Measurements from ENCODE around the gene LRRC4B.
A peak's percentile ranks its signal among the peaks of the same experiment; 100 is the strongest.
"Not testable (repeated sequence)": the region's sequence is repeated elsewhere in the genome, so short reads cannot be mapped to it uniquely, and the experiment has no call there.

Gene LRRC4B

DNA sequence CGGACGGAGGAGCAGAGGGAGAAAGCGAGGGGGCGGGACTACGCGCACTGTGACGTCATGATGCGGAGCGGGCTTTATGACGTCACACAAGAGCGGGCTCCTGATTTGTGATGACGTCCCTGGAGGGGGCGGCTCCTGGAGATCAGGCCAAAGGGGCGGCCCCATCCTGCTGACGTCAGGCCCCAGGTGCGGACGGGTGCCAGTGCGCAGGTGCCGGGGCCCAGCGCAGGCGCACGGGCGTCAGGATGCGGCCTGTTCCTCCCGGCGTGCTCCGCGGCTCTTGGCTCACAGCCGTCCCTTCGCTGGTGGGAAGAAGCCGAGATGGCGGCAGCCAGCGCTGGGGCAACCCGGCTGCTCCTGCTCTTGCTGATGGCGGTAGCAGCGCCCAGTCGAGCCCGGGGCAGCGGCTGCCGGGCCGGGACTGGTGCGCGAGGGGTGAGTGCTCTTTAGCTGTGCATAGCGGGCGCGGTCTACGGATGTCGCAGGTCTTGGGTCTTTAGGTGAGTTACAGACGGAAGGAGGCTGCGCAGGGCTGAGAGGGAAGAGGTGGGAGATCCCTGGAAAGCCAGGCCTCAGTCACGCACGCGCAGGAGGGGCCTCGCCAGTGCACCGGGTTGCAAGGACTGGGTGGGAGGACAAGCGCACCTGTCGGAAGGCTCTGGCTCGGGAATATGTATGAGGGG, 91.9 kb downstream of the LRRC4B start, which contains the start of the genes EMC10 and GARIN5A:
Gene EMC10 (plus strand): TSS at position 284 of the 683 bp plus-strand sequence. CDS start 38 bp downstream, at position 322.
Gene GARIN5A (minus strand): TSS at position 625 of the 683 bp plus-strand sequence. CDS start 460 bp downstream, at position 165.
- peak within 1 kb of the TSS; percentile 96 for H3K4me3 ChIP-seq (ENCODE audit: low read depth, low read length)
- peak; percentile 97 for DNase-seq (ENCODE audit: low read depth)
- TF ChIP-seq, protein P1, sequence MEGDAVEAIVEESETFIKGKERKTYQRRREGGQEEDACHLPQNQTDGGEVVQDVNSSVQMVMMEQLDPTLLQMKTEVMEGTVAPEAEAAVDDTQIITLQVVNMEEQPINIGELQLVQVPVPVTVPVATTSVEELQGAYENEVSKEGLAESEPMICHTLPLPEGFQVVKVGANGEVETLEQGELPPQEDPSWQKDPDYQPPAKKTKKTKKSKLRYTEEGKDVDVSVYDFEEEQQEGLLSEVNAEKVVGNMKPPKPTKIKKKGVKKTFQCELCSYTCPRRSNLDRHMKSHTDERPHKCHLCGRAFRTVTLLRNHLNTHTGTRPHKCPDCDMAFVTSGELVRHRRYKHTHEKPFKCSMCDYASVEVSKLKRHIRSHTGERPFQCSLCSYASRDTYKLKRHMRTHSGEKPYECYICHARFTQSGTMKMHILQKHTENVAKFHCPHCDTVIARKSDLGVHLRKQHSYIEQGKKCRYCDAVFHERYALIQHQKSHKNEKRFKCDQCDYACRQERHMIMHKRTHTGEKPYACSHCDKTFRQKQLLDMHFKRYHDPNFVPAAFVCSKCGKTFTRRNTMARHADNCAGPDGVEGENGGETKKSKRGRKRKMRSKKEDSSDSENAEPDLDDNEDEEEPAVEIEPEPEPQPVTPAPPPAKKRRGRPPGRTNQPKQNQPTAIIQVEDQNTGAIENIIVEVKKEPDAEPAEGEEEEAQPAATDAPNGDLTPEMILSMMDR (conservative IDR thresholded peaks at IDR 0.05; ENCODE audit: low read depth, low read length), result no peak

DNA sequence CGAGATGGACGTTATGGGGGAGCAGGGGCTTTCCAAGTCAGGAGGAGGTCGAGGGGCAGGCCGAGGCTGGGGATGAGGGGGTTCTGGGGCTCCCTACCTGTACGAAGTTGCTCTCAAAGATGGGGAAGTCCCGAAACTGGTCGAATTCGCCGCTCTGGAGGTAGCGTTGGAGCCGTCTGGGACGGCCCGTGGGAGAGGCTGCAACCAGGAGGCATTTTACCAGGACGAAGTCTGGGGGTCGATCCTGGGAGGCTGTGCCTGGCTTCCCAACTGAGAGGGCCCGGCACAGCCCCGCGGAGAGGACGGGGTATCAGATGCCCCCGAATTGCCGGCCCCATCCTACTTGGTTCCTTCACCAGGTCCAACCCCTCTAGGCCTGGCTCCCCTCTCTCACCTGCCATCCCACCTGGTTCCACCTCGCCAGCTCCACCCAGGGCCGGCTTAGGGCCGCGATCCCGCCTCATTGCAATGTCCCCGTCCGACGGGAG, 92.5 kb downstream of the LRRC4B start:
- TF ChIP-seq, protein P1 (conservative IDR thresholded peaks at IDR 0.05; ENCODE audit: low read depth, low read length), result no peak
- no peak for DNase-seq (ENCODE audit: low read depth)
- H3K4me3 ChIP-seq (ENCODE audit: low read depth, low read length), result peak overlapping the region; percentile 16

DNA sequence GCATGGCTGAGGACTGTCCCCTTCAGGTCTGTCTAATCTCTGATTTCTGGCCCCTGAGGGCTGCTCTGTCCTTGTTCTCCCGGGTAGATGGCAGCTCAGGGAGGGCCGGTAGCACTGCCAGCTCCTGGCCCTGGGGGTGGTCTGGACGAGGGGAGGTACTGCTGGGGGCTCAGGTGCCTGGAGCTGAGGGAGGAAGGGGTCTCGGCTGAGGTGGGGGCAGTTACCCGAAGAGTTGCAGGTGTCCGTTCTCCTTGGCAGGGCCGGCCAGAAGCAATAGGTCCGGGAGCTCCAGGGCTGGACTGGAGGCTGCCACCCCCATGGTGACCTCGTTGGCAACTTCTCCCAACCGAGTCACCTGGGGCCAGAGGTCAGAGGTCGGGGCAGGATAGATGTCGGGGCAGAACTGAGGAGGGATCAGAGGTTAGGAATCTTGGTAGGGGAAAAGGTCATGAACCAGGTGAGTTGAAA, 93.1 kb downstream of the LRRC4B start:
- TF ChIP-seq, protein P1 (conservative IDR thresholded peaks at IDR 0.05; ENCODE audit: low read depth, low read length), result no peak
- H3K4me3 ChIP-seq (ENCODE audit: low read depth, low read length), result no peak overlapping the region
- DNase-seq (ENCODE audit: low read depth), result no peak

DNA sequence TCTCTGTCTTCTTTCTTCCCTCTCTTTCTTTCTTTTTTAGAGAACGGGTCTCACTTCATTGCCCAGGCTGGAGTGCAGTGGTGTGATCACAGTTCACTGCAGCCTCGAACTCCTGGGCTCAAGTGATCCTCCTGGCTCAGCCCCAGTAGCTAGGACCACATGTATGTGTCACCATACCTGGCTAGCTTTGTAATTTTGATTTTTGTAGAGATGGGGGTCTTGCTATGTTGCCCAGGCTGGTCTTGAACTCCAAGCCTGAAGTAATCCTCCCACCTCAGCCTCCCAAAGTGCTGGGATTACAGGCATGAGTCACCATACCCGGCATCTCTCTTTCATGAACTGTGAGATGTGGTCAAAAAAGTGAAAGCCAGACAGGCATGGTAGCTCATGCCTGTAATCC, 94.9 kb downstream of the LRRC4B start:
- not testable (repeated sequence) for DNase-seq (ENCODE audit: low read depth); H3K4me3 ChIP-seq (ENCODE audit: low read depth, low read length)

DNA sequence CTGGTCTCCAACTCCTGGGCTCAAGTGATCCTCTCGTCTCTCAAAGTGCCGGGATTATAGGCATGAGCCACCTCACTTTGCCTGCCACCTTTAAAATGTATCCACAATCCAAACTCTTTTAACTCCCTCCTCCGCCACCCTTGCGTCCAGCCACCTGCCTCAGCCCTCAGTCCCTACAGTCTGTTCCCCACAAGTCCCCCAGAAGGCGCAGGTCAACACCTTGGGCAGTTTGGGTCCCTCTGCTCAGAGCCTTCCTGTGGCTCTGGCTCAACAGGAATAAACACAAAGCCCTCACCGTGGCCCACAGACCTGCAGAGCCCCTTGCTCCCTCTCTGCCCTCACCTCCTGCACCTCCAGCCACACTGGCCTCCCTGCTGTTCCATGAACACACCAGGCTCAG, 99.4 kb downstream of the LRRC4B start:
- H3K4me3 ChIP-seq (ENCODE audit: low read depth, low read length), result no peak overlapping the region
- TF ChIP-seq, protein P1 (conservative IDR thresholded peaks at IDR 0.05; ENCODE audit: low read depth, low read length), result no peak
- DNase-seq (ENCODE audit: low read depth), result no peak

DNA sequence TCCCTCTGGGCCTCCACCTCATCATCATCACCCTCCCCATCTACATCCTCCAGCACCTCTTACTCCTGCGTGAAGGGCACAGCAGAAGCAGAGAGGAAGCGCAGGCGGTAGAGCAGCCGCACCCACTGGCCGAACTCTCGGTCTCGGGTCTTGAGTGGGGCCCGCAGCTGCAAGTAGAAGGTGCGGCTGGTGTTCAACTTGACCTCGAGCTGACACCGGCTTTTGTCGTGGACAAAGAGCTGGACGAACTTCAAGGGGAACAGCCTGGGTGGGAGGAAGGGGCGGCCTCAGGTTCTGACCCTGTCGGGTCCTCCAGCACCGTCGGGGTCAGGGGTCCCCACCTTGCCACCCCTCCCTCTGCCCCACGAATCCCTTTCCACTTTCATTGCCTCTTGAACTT, 100.7 kb downstream of the LRRC4B start:
- TF ChIP-seq, protein P1 (conservative IDR thresholded peaks at IDR 0.05; ENCODE audit: low read depth, low read length), result no peak
- DNase-seq (ENCODE audit: low read depth), result no peak
- no peak overlapping the region for H3K4me3 ChIP-seq (ENCODE audit: low read depth, low read length)

Data from choroid plexus epithelial cell (primary cell).